ENCODE data around the gene CBL. TPM values are rescaled to one million over a fixed set of nuclear protein-coding genes. Genes with fewer than 3 reads are reported as not detected.

The CBL gene
- total and polyA plus RNA-seq, 5 donors = 3.3 to 13.3 (median 8.7) TPM

DNA sequence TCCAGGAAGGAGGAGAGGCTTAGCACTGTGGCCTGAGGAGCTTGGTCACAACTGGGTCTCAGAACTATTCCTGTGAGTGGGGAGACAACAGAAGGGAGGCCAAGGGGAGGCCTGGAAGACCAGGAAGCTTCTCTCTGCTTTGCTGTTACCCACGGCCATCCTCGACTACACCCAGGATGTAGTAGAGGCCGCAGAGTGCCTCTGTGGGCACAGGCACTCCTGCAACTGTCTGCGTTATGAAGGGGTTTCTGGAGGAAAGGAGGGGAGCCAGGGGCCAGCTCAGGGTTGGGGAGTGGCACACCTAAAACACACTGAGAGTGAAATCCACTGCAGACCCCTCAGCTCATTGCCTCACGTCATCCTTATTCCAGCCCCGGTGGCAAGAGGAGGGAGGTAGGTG, 144.2 kb downstream of the CBL start:
- no peak for DNase-seq
- H3K27me3 ChIP-seq (ENCODE audit: control insufficient read depth, insufficient read depth) = no peaks in the 10 kb centered on the region
- 86% methylated on average over 6 of the region's 6 CpGs for WGBS
- H3K9me3 ChIP-seq (ENCODE audit: control insufficient read depth, low read length) = no peaks in the 10 kb centered on the region
- no peak for ATAC-seq
- intact Hi-C loops (cut with DNase I) = loop anchor here in 2 of 4 donors (10.0 kb wide), 1 partner anchor 124 kb away; no protein-coding TSS in a partner anchor
- H3K27ac ChIP-seq (ENCODE audit: low read length) = no peak overlapping the region
- H3K4me1 ChIP-seq (ENCODE audit: control insufficient read depth, insufficient read depth, low read length) = no peaks in the 10 kb centered on the region
- no peak overlapping the region for H3K4me3 ChIP-seq (ENCODE audit: low read length)

DNA sequence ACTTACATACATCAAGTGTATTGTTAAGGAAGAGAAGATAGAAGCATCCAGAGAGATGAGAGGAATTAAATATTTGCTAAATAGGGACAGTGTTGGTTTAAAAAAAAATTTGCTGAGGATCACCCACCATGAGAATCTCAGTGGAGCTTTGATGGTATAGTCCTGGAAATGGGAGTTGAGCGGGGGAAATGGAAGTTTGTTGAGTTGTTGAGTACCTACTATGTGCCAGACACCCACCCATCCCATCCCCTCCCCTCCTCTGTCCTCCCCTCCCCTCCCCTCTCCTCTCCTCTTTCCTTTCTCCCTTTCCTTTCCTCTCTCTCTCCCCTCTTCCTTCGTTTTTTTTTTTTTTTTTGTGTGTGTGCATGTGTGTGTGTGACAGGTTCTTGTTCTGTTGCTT, 145.1 kb downstream of the CBL start:
- Histone ChIP-seq H3K27me3 (ENCODE audit: control insufficient read depth, insufficient read depth) (no peaks in the 10 kb centered on the region), H3K4me1 (ENCODE audit: control insufficient read depth, insufficient read depth, low read length) (no peaks in the 10 kb centered on the region), H3K4me3 (ENCODE audit: low read length) (no peak overlapping the region), H3K27ac (ENCODE audit: low read length) (no peak overlapping the region), H3K9me3 (ENCODE audit: control insufficient read depth, low read length) (no peaks in the 10 kb centered on the region)
- intact Hi-C loops (cut with DNase I) = loop anchor here in 2 of 4 donors (10.0 kb wide), 1 partner anchor 124 kb away; no protein-coding TSS in a partner anchor
- no peak for ATAC-seq
- 53% methylated on average over 2 of the region's 2 CpGs for WGBS
- DNase-seq = no peak

DNA sequence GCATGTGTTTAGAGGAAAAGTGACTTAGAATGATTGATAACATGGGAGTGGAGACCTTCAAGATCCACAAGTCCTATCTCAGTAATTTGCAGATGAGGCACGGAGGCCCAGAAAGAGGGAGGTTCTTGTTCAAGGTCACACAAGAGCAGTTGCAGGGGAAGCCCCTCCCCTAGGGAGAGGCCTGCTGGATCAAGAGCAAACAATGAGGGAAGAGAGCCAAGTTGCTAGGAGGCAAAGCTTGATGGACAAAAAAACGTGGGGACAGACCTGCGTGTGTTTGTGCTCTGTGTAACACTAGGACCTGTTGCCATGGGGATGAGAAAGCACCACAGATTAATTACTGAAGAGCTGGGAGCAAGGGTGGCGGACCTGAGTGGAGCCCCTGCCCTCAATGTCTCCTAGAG, 146.7 kb downstream of the CBL start:
- H3K4me1 ChIP-seq (ENCODE audit: control insufficient read depth, insufficient read depth, low read length) = no peaks in the 10 kb centered on the region
- intact Hi-C loops (cut with DNase I) = loop anchor here in 2 of 4 donors (10.0 kb wide), 1 partner anchor 122 kb away; no protein-coding TSS in a partner anchor
- peak overlapping the region; percentile 72 for H3K27ac ChIP-seq (ENCODE audit: low read length)
- 19% methylated on average over 4 of the region's 4 CpGs for WGBS
- peak in 2 of 3 donors; percentile 71 to 78 for DNase-seq
- H3K4me3 ChIP-seq (ENCODE audit: low read length) = no peak overlapping the region
- no peaks in the 10 kb centered on the region for H3K9me3 ChIP-seq (ENCODE audit: control insufficient read depth, low read length)
- no peaks in the 10 kb centered on the region for H3K27me3 ChIP-seq (ENCODE audit: control insufficient read depth, insufficient read depth)
- peak; percentile 34 to 67 for ATAC-seq

DNA sequence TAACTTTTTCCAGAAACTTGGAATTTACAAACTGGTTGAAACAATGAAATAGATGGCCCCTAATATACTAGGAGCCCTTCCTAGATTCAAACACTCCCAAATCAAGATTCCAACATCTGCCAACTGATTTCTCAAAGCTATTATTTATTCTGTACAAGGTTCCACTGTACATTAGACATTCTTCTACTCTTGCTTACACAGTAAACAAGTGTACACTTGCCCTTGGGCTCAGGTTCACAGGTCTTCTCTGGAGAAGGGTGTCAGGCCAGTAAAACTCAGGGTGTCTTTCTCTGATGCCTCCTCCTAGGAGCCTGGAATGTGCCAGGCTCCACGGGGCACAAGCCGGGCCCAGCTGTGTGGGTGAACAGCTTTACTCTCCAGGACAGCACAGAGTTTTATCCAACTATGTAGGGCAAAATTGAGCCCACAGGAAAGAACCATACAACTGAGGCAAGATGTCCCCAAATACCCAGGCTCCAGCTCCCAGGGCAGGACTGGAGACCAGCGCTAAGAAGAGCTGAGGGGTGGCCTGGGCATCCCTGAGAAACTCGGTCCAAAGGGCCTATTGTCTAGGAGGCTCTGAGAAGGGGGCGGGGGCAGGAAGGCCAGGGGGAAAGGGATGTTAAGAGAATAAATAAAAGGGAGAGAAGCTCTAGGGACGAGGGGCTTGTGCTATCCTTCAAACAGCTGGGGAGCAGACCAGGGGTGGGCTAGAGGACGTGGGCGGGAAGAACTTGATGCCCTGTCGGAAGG, 149.1 kb downstream of the CBL start:
- Histone ChIP-seq H3K27ac (ENCODE audit: low read length) (no peak overlapping the region), H3K4me3 (ENCODE audit: low read length) (no peak overlapping the region), H3K27me3 (ENCODE audit: control insufficient read depth, insufficient read depth) (no peaks in the 10 kb centered on the region), H3K4me1 (ENCODE audit: control insufficient read depth, insufficient read depth, low read length) (no peaks in the 10 kb centered on the region), H3K9me3 (ENCODE audit: control insufficient read depth, low read length) (no peaks in the 10 kb centered on the region)
- intact Hi-C loops (cut with DNase I) = loop anchor here in 2 of 4 donors (10.0 kb wide), 1 partner anchor 120 kb away; no protein-coding TSS in a partner anchor
- peak in 1 of 3 donors; percentile 23 for DNase-seq
- WGBS = 65% methylated on average over 9 of the region's 9 CpGs
- ATAC-seq = no peak

DNA sequence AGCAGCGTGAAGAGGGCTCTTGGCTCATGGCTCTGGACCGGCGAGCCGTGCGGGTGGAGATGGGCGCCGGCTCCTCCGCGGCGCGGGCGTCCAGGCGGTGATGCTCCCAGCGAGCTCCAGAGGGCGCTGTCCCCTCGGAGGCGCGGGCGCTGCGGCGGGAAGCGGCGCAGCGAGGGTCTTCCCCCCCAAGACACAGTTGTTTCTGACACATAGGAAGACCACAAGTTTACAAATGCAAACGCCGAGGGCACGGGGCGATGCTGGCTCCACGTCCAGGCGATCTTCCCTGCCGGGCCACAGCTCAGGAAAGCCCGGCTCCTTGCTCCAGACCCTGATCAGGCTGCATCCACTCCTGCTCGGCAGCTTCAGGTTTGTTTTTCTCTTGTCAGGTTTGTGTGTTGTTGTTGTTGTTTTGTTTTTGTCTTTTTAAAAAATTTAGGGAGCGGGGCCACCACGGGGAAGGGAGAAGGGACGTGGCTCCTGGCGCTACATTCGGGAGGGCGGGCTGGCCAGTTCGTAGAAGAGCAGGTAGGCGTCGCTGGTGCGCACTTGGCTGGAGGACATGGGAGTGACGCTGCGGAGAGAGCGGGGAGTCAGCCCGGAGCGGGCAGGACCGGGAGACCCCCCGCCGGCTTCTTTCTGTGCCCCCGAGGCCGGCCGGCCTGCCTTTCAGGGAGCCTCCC, 150.4 kb downstream of the CBL start:
- no peaks in the 10 kb centered on the region for H3K27me3 ChIP-seq (ENCODE audit: control insufficient read depth, insufficient read depth)
- intact Hi-C loops (cut with DNase I) = loop anchor here in 2 of 4 donors (2.0 to 10.0 kb wide), 2 partner anchors 16 to 118 kb away; no protein-coding TSS in a partner anchor
- 1% methylated on average over 54 of the region's 54 CpGs for WGBS
- H3K27ac ChIP-seq (ENCODE audit: low read length) = peak overlapping the region; percentile 28
- DNase-seq = peak; percentile 86 to 93 (median 93)
- no peaks in the 10 kb centered on the region for H3K4me1 ChIP-seq (ENCODE audit: control insufficient read depth, insufficient read depth, low read length)
- H3K4me3 ChIP-seq (ENCODE audit: low read length) = peak overlapping the region; percentile 48
- no peaks in the 10 kb centered on the region for H3K9me3 ChIP-seq (ENCODE audit: control insufficient read depth, low read length)
- peak; percentile 78 to 83 for ATAC-seq

DNA sequence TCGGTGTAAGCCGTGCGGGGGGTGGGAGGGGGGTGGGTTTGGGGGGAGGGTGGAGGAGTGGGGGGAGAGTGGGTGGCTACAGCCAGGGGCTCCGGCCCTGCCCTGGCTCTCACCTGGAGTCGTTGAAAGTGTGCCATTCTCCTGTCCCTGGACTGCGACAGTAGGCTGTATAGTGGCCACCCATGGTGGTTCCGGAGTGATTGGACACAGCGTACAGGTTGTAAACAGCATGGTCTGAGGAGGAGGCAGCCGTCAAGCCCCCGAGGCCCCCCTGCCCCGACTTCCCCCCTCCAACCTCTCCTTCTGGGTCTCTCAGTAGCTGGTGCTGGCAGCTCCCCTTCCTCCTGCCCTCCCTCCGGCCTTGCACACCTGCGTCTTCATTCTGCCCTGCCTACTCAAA, 150.9 kb downstream of the CBL start:
- Histone ChIP-seq H3K4me1 (ENCODE audit: control insufficient read depth, insufficient read depth, low read length) (no peaks in the 10 kb centered on the region), H3K4me3 (ENCODE audit: low read length) (peak overlapping the region; percentile 48), H3K27me3 (ENCODE audit: control insufficient read depth, insufficient read depth) (no peaks in the 10 kb centered on the region), H3K27ac (ENCODE audit: low read length) (peak overlapping the region; percentile 28), H3K9me3 (ENCODE audit: control insufficient read depth, low read length) (no peaks in the 10 kb centered on the region)
- intact Hi-C loops (cut with DNase I) = loop anchor here in 2 of 4 donors (2.0 to 10.0 kb wide), 2 partner anchors 16 to 118 kb away; no protein-coding TSS in a partner anchor
- ATAC-seq = peak; percentile 2 to 4
- peak in 2 of 3 donors; percentile 52 to 58 for DNase-seq
- WGBS = 33% methylated on average over 13 of the region's 13 CpGs

Small RNA genes lying within 50 kb of the gene (microRNA-seq; reads per million reads assigned to microRNA genes)
- gene MIR6756 = 0 reads per million in 2 donors

Other genes with a start within 250 kb of the CBL start
- not detected for gene FOXR1, start 234.6 kb upstream of the CBL start, total RNA-seq
- not detected for gene FOXR1, start 234.6 kb upstream of the CBL start, polyA plus RNA-seq
- gene CENATAC, start 208.2 kb upstream of the CBL start, total RNA-seq = 10 to 100 TPM; 12.2 to 18.4 (median 15.2) TPM
- 18.9 TPM for gene CENATAC, start 208.2 kb upstream of the CBL start, polyA plus RNA-seq
- gene RPS25, start 188.0 kb upstream of the CBL start, total RNA-seq = 100 to 1,000 TPM; 750 to 919 (median 877) TPM
- gene RPS25, start 188.0 kb upstream of the CBL start, polyA plus RNA-seq = 2,193 TPM
- 10 to 100 TPM; 32.2 to 44.6 (median 36.8) TPM for gene TRAPPC4, start 187.6 kb upstream of the CBL start, total RNA-seq
- gene TRAPPC4, start 187.6 kb upstream of the CBL start, polyA plus RNA-seq = 31.4 TPM
- 1 to 10 TPM; 7.5 to 8.6 (median 7.7) TPM for gene SLC37A4, start 175.5 kb upstream of the CBL start, total RNA-seq
- 7.1 TPM for gene SLC37A4, start 175.5 kb upstream of the CBL start, polyA plus RNA-seq
- gene HYOU1, start 149.1 kb upstream of the CBL start, total RNA-seq = 100 to 1,000 TPM in 2 of 4 donors, 10 to 100 TPM in 2; 58.8 to 127 (median 105) TPM
- gene HYOU1, start 149.1 kb upstream of the CBL start, polyA plus RNA-seq = 52.1 TPM
- gene VPS11, start 138.5 kb upstream of the CBL start, total RNA-seq = 10 to 100 TPM; 20.4 to 23.7 (median 21.5) TPM
- gene VPS11, start 138.5 kb upstream of the CBL start, polyA plus RNA-seq = 23.5 TPM
- 10 to 100 TPM; 17.3 to 28.0 (median 22.2) TPM for gene HMBS, start 121.5 kb upstream of the CBL start, total RNA-seq
- gene HMBS, start 121.5 kb upstream of the CBL start, polyA plus RNA-seq = 28.0 TPM
- 10 to 100 TPM; 15.2 to 24.7 (median 23.9) TPM for gene DPAGT1, start 104.5 kb upstream of the CBL start, total RNA-seq
- 14.4 TPM for gene DPAGT1, start 104.5 kb upstream of the CBL start, polyA plus RNA-seq
- 10 to 100 TPM in 3 of 4 donors, 1 to 10 TPM in 1; 9.1 to 11.9 (median 11.0) TPM for gene C2CD2L, start 99.0 kb upstream of the CBL start, total RNA-seq
- gene C2CD2L, start 99.0 kb upstream of the CBL start, polyA plus RNA-seq = 9.2 TPM
- gene HINFP, start 84.8 kb upstream of the CBL start, total RNA-seq = 10 to 100 TPM; 11.4 to 17.0 (median 15.4) TPM
- 8.4 TPM for gene HINFP, start 84.8 kb upstream of the CBL start, polyA plus RNA-seq
- gene ABCG4, start 57.3 kb upstream of the CBL start, total RNA-seq = 1 to 10 TPM in 3 of 4 donors, under 1 TPM in 1; 0.86 to 1.8 (median 1.5) TPM
- gene ABCG4, start 57.3 kb upstream of the CBL start, polyA plus RNA-seq = 1.4 TPM
- 10 to 100 TPM; 18.7 to 25.2 (median 22.7) TPM for gene NLRX1, start 37.6 kb upstream of the CBL start, total RNA-seq
- gene NLRX1, start 37.6 kb upstream of the CBL start, polyA plus RNA-seq = 12.8 TPM
- gene NHERF4, start 20.9 kb upstream of the CBL start, total RNA-seq = under 1 TPM in 3 of 4 donors, not detected in 1; 0.48 to 0.66 (median 0.56) TPM
- gene NHERF4, start 20.9 kb upstream of the CBL start, polyA plus RNA-seq = 0.11 TPM
- gene MCAM, start 110.8 kb downstream of the CBL start, total RNA-seq = 100 to 1,000 TPM in 2 of 4 donors, 10 to 100 TPM in 2; 95.1 to 127 (median 104) TPM
- gene MCAM, start 110.8 kb downstream of the CBL start, polyA plus RNA-seq = 97.2 TPM
- gene RNF26, start 128.2 kb downstream of the CBL start, total RNA-seq = 10 to 100 TPM; 12.7 to 19.6 (median 15.2) TPM
- 9.7 TPM for gene RNF26, start 128.2 kb downstream of the CBL start, polyA plus RNA-seq
- 10 to 100 TPM; 21.4 to 31.0 (median 24.1) TPM for gene C1QTNF5, start 134.5 kb downstream of the CBL start, total RNA-seq
- gene C1QTNF5, start 134.5 kb downstream of the CBL start, polyA plus RNA-seq = 27.1 TPM
- under 1 TPM in 1 of 4 donors, not detected in 3; 0.06 TPM for gene MFRP, start 140.4 kb downstream of the CBL start, total RNA-seq
- gene MFRP, start 140.4 kb downstream of the CBL start, polyA plus RNA-seq = 0.02 TPM
- 10 to 100 TPM; 57.3 to 98.4 (median 95.7) TPM for gene USP2, start 175.4 kb downstream of the CBL start, total RNA-seq
- gene USP2, start 175.4 kb downstream of the CBL start, polyA plus RNA-seq = 57.1 TPM
- gene THY1, start 216.8 kb downstream of the CBL start, total RNA-seq = 1 to 10 TPM in 3 of 4 donors, under 1 TPM in 1; 0.74 to 2.9 (median 1.8) TPM
- 4.3 TPM for gene THY1, start 216.8 kb downstream of the CBL start, polyA plus RNA-seq

All from right cardiac atrium (tissue), 5 donors.